Ascending aorta (tissue), 2 donors: ENCODE results near the gene GTPBP2. TPM values are rescaled to one million over a fixed set of nuclear protein-coding genes. Genes with fewer than 3 reads are reported as not detected.

Source experiments
- DNase-seq, 2 donors: peaks; one replicate each; pipeline ENCODE4 v3.0.0-alpha.2; 2019; ENCODE audit warnings: low spot score in 2 of 2
- H3K27ac ChIP-seq, 2 donors: fragments of 200-600 bp; sonication (generic); one replicate each; pipeline ENCODE4 v1.5.1; 2016 to 2017; ENCODE audit warnings: mild to moderate bottlenecking in 1 of 2
- H3K27me3 ChIP-seq: fragments of 200-600 bp; sonication (generic); one replicate; pipeline ENCODE4 v1.5.1; 2017
- H3K36me3 ChIP-seq, 2 donors: fragments of 200-600 bp; sonication (generic); one replicate each; pipeline ENCODE4 v1.5.1; 2016
- H3K4me1 ChIP-seq, 2 donors: fragments of 200-600 bp; sonication (generic); one replicate each; pipeline ENCODE4 v1.5.1; 2016 to 2017; ENCODE audit warnings: mild to moderate bottlenecking in 1 of 2
- H3K4me3 ChIP-seq, 2 donors: fragments of 200-600 bp; sonication (generic); one replicate each; pipeline ENCODE4 v1.5.1; 2016 to 2017; ENCODE audit warnings: mild to moderate bottlenecking in 1 of 2
- H3K9me3 ChIP-seq, 2 donors: fragments of 200-600 bp; sonication (generic); one replicate each; pipeline ENCODE4 v1.5.1; 2016
- intact Hi-C: fragments of 100-400 bp; cut with DNase I; formaldehyde crosslinking; loops from one replicate; pipeline ENCODE4 v1.15.1; 2023
- total RNA-seq: library from RNA; depleted of rRNA; stranded (reverse); fragments of >200 nt; gene quantifications from one replicate; pipeline ENCODE4 v1.1.0, GENCODE V29; 2016
- TF ChIP-seq, protein P1 (sequence below), 3 experiments: fragments of 200-600 bp in 2 of 3; fragments of 450-650 bp in 1 of 3; sonication (generic) in 2 of 3; IDR thresholded peaks; one replicate each; pipeline ENCODE4 v1.5.1; 2016 to 2019; ENCODE audit warnings: antibody characterized with exemption in 3 of 3, mild to moderate bottlenecking in 1 of 3, moderate library complexity in 1 of 3

The GTPBP2 gene
- total RNA-seq, 1 donor from 2014 or later, result 30.7 TPM

- Histone ChIP-seq H3K36me3 (peaks cover 49 to 63% of the 10 kb centered on the region in 2 donors), H3K4me1 (peaks cover 5 to 16% of the 10 kb centered on the region in 2 donors), H3K27me3 (no peaks in the 10 kb centered on the region), H3K27ac (no peak overlapping the region), H3K4me3 (no peak overlapping the region), H3K9me3 (no peaks in the 10 kb centered on the region)
- DNase-seq, result no peak
- intact Hi-C loops, result loop anchor here (5.0 to 10.0 kb wide), 5 partner anchors 77 to 1840 kb away; partner anchors contain the start of genes CDC5L, MRPL14, PRICKLE4 and TMEM63B
- TF ChIP-seq, protein P1, sequence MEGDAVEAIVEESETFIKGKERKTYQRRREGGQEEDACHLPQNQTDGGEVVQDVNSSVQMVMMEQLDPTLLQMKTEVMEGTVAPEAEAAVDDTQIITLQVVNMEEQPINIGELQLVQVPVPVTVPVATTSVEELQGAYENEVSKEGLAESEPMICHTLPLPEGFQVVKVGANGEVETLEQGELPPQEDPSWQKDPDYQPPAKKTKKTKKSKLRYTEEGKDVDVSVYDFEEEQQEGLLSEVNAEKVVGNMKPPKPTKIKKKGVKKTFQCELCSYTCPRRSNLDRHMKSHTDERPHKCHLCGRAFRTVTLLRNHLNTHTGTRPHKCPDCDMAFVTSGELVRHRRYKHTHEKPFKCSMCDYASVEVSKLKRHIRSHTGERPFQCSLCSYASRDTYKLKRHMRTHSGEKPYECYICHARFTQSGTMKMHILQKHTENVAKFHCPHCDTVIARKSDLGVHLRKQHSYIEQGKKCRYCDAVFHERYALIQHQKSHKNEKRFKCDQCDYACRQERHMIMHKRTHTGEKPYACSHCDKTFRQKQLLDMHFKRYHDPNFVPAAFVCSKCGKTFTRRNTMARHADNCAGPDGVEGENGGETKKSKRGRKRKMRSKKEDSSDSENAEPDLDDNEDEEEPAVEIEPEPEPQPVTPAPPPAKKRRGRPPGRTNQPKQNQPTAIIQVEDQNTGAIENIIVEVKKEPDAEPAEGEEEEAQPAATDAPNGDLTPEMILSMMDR (IDR thresholded peaks at IDR 0.05), result no peak
Measured at GRCh38 chr6:43624786-43625288, 4.2 kb downstream of the GTPBP2 start.

DNA sequence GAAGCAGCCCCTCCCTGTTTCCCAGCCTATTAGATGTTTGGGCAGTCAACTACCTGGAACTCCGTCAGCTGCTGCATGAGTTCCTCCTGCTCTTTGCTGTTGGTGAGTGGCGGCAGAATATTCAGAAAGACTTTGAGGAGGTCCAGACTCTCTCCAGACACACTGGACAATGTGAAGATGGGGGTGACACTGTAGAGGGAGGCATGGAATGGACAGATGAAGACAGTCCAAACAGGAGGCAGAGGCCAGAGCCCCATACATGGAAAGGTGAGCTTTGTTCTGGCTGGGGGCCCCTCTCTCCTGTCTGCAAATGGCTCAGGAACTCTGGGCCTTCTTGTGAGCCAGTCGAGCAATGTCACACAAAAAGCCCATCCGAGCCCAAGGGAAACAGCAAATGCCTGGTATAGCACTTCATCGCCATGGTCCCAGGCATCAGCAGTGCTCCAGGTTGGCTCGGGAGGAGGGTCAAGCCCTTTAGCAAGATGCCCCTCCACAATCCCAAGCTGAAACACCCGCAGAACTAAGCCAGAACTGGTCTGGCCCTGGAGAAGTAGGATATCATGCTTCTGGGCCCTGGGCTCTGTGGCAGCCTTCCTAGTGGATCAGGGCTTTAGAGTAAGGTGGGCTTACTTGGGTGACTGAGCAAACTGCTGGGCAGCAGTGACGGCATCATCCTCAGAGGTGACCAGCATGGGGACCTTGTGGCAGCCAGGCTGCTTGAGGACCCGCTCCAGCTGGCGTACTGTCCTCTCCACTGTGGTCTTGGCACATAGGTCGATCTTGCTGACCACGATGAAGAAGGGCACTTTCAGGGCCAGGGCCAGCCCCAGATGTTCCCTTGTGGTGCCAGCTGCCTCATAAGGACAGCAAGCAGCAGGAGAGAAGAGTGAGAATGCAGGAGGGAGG lies 4.9 kb downstream of the GTPBP2 start:
- no peak overlapping the region for H3K4me3 ChIP-seq
- H3K9me3 ChIP-seq, result no peaks in the 10 kb centered on the region
- H3K36me3 ChIP-seq, result peaks cover 49 to 70% of the 10 kb centered on the region in 2 donors
- TF ChIP-seq, protein P1 (IDR thresholded peaks at IDR 0.05), result no peak
- DNase-seq, result no peak
- intact Hi-C loops, result loop anchor here (10.0 kb wide), 1 partner anchor 1839 kb away; the partner anchor contains the start of genes PRICKLE4 and TOMM6
- no peak overlapping the region for H3K27ac ChIP-seq
- H3K4me1 ChIP-seq, result peaks cover 5 to 16% of the 10 kb centered on the region in 2 donors
- no peaks in the 10 kb centered on the region for H3K27me3 ChIP-seq

GRCh38 chr6:43622541-43622940 lies 6.5 kb downstream of the GTPBP2 start:
- TF ChIP-seq, protein P1 (IDR thresholded peaks at IDR 0.05), result no peak

DNA sequence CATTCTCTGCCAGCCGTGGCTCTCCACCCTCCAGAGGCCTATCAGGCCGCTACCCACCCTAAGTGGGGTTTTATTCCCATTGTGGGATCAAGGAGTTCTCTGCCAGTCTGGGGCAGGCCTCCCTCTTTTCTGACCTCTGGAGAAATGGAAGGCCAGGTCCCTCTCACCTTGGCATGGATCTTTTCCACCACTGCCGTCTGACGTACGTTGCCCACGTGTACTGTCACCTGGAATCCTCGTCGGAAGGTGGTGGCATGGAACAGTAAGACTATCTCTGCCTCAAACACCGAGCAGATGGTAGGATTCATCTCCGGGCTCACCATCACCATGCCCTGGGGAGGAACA lies 7.3 kb downstream of the GTPBP2 start:
- Histone ChIP-seq H3K4me3 (no peak overlapping the region), H3K27ac (no peak overlapping the region), H3K36me3 (peaks cover 49 to 70% of the 10 kb centered on the region in 2 donors), H3K27me3 (no peaks in the 10 kb centered on the region), H3K4me1 (peaks cover 2 to 4% of the 10 kb centered on the region in 2 donors), H3K9me3 (no peaks in the 10 kb centered on the region)
- no peak for DNase-seq
- TF ChIP-seq, protein P1 (IDR thresholded peaks at IDR 0.05), result no peak
- intact Hi-C loops, result loop anchor here (10.0 kb wide), 1 partner anchor 1837 kb away; the partner anchor contains the start of genes PRICKLE4 and TOMM6

More at GRCh38 chr6:43622541-43622940, 6.5 kb downstream of the GTPBP2 start:
- H3K9me3 ChIP-seq, result no peaks in the 10 kb centered on the region
- no peak for DNase-seq
- peaks cover 49 to 70% of the 10 kb centered on the region in 2 donors for H3K36me3 ChIP-seq
- no peak overlapping the region for H3K27ac ChIP-seq
- H3K4me1 ChIP-seq, result peaks cover 5 to 9% of the 10 kb centered on the region in 2 donors
- intact Hi-C loops, result loop anchor here (10.0 kb wide), 1 partner anchor 1838 kb away; the partner anchor contains the start of genes PRICKLE4 and TOMM6
- no peaks in the 10 kb centered on the region for H3K27me3 ChIP-seq
- no peak overlapping the region for H3K4me3 ChIP-seq

GRCh38 chr6:43621078-43621835 lies 7.8 kb downstream of the GTPBP2 start:
- Histone ChIP-seq H3K9me3 (no peaks in the 10 kb centered on the region), H3K27ac (no peak overlapping the region), H3K4me3 (no peak overlapping the region), H3K27me3 (no peaks in the 10 kb centered on the region), H3K4me1 (no peaks in the 10 kb centered on the region), H3K36me3 (peaks cover 49 to 70% of the 10 kb centered on the region in 2 donors)
- DNase-seq, result no peak
- TF ChIP-seq, protein P1 (IDR thresholded peaks at IDR 0.05), result no peak
- intact Hi-C loops, result loop anchor here (10.0 kb wide), 1 partner anchor 1836 kb away; the partner anchor contains the start of genes PRICKLE4 and TOMM6
